Measurements from ENCODE around the gene OGFR.

- TF ChIP-seq GLIS3 (CRISPR knock-in tag; IDR thresholded peaks at IDR 0.05) (no peak), BACH2 (CRISPR knock-in tag; IDR thresholded peaks at IDR 0.05; ENCODE audit: borderline replicate concordance) (no peak), TSHZ2 (CRISPR knock-in tag; IDR thresholded peaks at IDR 0.05) (no peak), ZFP3 (CRISPR knock-in tag; IDR thresholded peaks at IDR 0.05) (no peak), TOX (CRISPR knock-in tag; IDR thresholded peaks at IDR 0.05; ENCODE audit: borderline replicate concordance) (no peak), TCF4 (CRISPR knock-in tag; IDR thresholded peaks at IDR 0.05; ENCODE audit: borderline replicate concordance) (no peak), RARB (CRISPR knock-in tag; IDR thresholded peaks at IDR 0.05) (no peak), ZNF70 (CRISPR knock-in tag; IDR thresholded peaks at IDR 0.05) (no peak)
Measured at GRCh38 chr20:62766716-62767115, 37.9 kb upstream of the OGFR start.

All from SK-N-SH treated with all-trans-retinoic acid at 6 μM for 48 hours (cell line).